Measurements from ENCODE around the gene EPN1.

- TF ChIP-seq PAX5 (IDR thresholded peaks at IDR 0.05; ENCODE audit: insufficient read depth, low read length, severe bottlenecking) (no peak), POLR2A (IDR thresholded peaks at IDR 0.05; ENCODE audit: low read depth, low read length) (no peak)
Measured at GRCh38 chr19:55660404-55660803, 14.6 kb upstream of the EPN1 start.
